Tibial nerve (tissue), 4 donors: ENCODE results near the gene TMEM259.

Source experiments
- EP300 ChIP-seq, 2 donors: sonication (generic); formaldehyde crosslinking; IDR thresholded peaks; one replicate each; pipeline ENCODE4 v1.6.1; 2017; ENCODE audit warnings: antibody characterized with exemption in 2 of 2, mild to moderate bottlenecking in 1 of 2
- POLR2A ChIP-seq, 2 donors: fragments of 450-650 bp; IDR thresholded peaks; one replicate each; pipeline ENCODE4 v1.6.1; 2017; ENCODE audit warnings: antibody characterized with exemption in 2 of 2, mild to moderate bottlenecking in 2 of 2, moderate library complexity in 2 of 2
- TF ChIP-seq, protein P1 (sequence below), 5 experiments: fragments of 200-600 bp in 3 of 5; fragments of 450-650 bp in 2 of 5; sonication (generic) in 3 of 5; IDR thresholded peaks; one replicate each; pipeline ENCODE4 v1.5.1; 2016 to 2019; ENCODE audit warnings: antibody characterized with exemption in 5 of 5, mild to moderate bottlenecking in 3 of 5, moderate library complexity in 2 of 5

DNA sequence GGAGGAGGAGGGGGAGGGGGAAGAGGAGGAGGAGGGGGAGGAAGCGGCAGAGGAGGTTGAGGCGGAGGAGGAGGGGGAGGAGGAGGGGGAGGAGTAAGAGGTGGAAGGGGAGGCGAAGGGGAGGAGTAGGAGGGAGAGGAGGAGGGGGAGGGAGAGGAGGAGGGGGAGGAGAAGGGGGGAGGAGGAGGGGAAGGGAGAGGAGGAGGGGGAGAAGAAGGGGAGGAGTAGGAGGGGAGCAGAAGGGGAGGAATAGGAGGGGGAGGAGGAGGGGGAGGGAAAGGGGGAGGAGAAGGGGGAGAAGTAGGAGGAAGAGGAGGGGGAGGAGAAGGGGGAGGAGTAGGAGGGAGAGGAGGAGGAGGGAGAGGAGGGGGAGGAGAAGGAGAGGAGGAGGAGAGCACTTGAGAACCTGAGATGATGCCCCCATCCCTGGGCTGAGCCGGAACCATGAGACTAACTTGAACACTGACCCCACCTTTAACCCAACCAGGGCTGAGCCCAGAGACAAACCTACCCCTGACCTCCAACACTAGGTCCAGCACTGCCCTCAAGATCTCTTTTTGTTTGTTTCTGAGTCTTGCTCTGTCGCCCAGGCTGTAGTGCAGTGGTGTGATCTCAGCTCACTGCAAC lies 31.5 kb upstream of the TMEM259 start:
- TF ChIP-seq, protein P1, sequence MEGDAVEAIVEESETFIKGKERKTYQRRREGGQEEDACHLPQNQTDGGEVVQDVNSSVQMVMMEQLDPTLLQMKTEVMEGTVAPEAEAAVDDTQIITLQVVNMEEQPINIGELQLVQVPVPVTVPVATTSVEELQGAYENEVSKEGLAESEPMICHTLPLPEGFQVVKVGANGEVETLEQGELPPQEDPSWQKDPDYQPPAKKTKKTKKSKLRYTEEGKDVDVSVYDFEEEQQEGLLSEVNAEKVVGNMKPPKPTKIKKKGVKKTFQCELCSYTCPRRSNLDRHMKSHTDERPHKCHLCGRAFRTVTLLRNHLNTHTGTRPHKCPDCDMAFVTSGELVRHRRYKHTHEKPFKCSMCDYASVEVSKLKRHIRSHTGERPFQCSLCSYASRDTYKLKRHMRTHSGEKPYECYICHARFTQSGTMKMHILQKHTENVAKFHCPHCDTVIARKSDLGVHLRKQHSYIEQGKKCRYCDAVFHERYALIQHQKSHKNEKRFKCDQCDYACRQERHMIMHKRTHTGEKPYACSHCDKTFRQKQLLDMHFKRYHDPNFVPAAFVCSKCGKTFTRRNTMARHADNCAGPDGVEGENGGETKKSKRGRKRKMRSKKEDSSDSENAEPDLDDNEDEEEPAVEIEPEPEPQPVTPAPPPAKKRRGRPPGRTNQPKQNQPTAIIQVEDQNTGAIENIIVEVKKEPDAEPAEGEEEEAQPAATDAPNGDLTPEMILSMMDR (IDR thresholded peaks at IDR 0.05), result no peak
- TF ChIP-seq EP300 (IDR thresholded peaks at IDR 0.05) (no peak), POLR2A (IDR thresholded peaks at IDR 0.05) (no peak)
